Measurements from ENCODE around the gene SCUBE1. TPM values are rescaled to one million over a fixed set of nuclear protein-coding genes. Genes with fewer than 3 reads are reported as not detected.

The SCUBE1 gene
- total and polyA plus RNA-seq, 2 experiments from 2014 or later, result 0.81 to 3.2 TPM

DNA sequence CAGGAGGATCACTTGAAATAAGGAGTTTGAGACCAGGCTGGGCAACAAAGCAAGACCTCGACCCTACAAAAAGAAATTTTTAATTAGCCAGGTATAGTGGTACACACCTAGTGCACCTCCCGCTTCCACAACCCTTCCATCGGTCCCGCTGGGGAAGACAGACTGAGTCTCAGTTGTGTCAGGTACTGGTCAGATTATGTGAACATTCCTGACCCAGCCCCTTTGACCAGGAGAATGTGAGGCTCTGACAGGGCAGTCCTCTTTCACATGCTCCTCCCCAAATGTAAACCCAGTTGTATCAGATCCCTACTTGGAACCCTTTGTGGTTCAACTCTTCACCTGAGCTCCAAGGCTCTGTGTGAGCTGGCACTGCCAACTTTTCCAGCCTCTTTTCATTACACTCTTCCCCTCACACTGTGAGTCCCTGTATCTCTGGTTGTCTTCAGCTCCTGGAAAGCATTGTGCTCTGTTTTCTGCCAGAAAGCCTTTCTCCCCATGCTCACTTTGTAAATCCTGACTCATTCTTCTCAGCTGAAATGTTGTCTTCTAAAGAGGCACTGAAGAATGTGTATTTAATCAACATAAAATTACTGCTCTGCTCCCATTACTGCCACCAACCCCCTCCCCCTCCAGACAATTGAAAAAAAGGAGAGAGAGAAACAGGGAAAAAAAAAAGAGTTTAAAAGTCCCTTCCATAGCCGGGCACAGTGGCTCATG, 154.2 kb downstream of the SCUBE1 start:
- Histone ChIP-seq H3K27ac (ENCODE audit: low read depth) (no peak overlapping the region), H3K27me3 (ENCODE audit: insufficient read depth) (no peaks in the 10 kb centered on the region), H3F3A (replicated peaks; ENCODE audit: low read depth) (peaks cover 6% of the 10 kb centered on the region), H3K4me2 (no peak overlapping the region), H3K4me3 (no peak overlapping the region), H2AFZ (no peak overlapping the region), H3K36me3 (ENCODE audit: insufficient read depth) (no peaks in the 10 kb centered on the region), H3K9me2 (ENCODE audit: insufficient read depth) (no peaks in the 10 kb centered on the region), H3K79me2 (replicated peaks; ENCODE audit: insufficient read depth) (peaks cover 24% of the 10 kb centered on the region), H3K4me1 (ENCODE audit: insufficient read depth) (peaks cover 4% of the 10 kb centered on the region; the same call in 1 of the 2 replicates), H4K20me1 (replicated peaks; ENCODE audit: insufficient read depth) (peaks cover 9% of the 10 kb centered on the region; the same call in 1 of the 2 replicates)
- H3K36me3 Mint-ChIP-seq (ENCODE audit: low read depth), result peaks cover 4% of the 10 kb centered on the region; the same call in 2 of the 3 replicates
- H3K27me3 Mint-ChIP-seq (ENCODE audit: insufficient read depth, low read depth, poor library complexity), result peaks cover 7% of the 10 kb centered on the region
- peaks cover 22% of the 10 kb centered on the region for H3K4me1 Mint-ChIP-seq
- ATAC-seq (no peak), DNase-seq (ENCODE audit: low spot score) (no peak)
- H3K27ac Mint-ChIP-seq, result peak overlapping the region; percentile 47; the same call in 1 of the 2 replicates
- peak overlapping the region; percentile 7; the same call in 1 of the 3 replicates for H3K4me3 Mint-ChIP-seq
- H3K9me3 Mint-ChIP-seq, result no peaks in the 10 kb centered on the region
- TF ChIP-seq NANOG (IDR thresholded peaks at IDR 0.05; ENCODE audit: borderline replicate concordance) (no peak), ZNF331 (CRISPR knock-in tag; IDR thresholded peaks at IDR 0.05; ENCODE audit: low read depth) (no peak), REST (IDR thresholded peaks at IDR 0.05; ENCODE audit: unreplicated experiment) (no peak), JUNB (IDR thresholded peaks at IDR 0.05; ENCODE audit: unreplicated experiment) (no peak), CREB1 (CRISPR knock-in tag; IDR thresholded peaks at IDR 0.05; ENCODE audit: low read depth) (no peak), ZNF114 (CRISPR knock-in tag; IDR thresholded peaks at IDR 0.05) (no peak), EZH2 (IDR thresholded peaks at IDR 0.05; ENCODE audit: low read depth, unreplicated experiment) (no peak)
- TF ChIP-seq, protein P1, sequence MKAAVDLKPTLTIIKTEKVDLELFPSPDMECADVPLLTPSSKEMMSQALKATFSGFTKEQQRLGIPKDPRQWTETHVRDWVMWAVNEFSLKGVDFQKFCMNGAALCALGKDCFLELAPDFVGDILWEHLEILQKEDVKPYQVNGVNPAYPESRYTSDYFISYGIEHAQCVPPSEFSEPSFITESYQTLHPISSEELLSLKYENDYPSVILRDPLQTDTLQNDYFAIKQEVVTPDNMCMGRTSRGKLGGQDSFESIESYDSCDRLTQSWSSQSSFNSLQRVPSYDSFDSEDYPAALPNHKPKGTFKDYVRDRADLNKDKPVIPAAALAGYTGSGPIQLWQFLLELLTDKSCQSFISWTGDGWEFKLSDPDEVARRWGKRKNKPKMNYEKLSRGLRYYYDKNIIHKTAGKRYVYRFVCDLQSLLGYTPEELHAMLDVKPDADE (IDR thresholded peaks at IDR 0.05), result no peak
- TF ChIP-seq, protein P2, sequence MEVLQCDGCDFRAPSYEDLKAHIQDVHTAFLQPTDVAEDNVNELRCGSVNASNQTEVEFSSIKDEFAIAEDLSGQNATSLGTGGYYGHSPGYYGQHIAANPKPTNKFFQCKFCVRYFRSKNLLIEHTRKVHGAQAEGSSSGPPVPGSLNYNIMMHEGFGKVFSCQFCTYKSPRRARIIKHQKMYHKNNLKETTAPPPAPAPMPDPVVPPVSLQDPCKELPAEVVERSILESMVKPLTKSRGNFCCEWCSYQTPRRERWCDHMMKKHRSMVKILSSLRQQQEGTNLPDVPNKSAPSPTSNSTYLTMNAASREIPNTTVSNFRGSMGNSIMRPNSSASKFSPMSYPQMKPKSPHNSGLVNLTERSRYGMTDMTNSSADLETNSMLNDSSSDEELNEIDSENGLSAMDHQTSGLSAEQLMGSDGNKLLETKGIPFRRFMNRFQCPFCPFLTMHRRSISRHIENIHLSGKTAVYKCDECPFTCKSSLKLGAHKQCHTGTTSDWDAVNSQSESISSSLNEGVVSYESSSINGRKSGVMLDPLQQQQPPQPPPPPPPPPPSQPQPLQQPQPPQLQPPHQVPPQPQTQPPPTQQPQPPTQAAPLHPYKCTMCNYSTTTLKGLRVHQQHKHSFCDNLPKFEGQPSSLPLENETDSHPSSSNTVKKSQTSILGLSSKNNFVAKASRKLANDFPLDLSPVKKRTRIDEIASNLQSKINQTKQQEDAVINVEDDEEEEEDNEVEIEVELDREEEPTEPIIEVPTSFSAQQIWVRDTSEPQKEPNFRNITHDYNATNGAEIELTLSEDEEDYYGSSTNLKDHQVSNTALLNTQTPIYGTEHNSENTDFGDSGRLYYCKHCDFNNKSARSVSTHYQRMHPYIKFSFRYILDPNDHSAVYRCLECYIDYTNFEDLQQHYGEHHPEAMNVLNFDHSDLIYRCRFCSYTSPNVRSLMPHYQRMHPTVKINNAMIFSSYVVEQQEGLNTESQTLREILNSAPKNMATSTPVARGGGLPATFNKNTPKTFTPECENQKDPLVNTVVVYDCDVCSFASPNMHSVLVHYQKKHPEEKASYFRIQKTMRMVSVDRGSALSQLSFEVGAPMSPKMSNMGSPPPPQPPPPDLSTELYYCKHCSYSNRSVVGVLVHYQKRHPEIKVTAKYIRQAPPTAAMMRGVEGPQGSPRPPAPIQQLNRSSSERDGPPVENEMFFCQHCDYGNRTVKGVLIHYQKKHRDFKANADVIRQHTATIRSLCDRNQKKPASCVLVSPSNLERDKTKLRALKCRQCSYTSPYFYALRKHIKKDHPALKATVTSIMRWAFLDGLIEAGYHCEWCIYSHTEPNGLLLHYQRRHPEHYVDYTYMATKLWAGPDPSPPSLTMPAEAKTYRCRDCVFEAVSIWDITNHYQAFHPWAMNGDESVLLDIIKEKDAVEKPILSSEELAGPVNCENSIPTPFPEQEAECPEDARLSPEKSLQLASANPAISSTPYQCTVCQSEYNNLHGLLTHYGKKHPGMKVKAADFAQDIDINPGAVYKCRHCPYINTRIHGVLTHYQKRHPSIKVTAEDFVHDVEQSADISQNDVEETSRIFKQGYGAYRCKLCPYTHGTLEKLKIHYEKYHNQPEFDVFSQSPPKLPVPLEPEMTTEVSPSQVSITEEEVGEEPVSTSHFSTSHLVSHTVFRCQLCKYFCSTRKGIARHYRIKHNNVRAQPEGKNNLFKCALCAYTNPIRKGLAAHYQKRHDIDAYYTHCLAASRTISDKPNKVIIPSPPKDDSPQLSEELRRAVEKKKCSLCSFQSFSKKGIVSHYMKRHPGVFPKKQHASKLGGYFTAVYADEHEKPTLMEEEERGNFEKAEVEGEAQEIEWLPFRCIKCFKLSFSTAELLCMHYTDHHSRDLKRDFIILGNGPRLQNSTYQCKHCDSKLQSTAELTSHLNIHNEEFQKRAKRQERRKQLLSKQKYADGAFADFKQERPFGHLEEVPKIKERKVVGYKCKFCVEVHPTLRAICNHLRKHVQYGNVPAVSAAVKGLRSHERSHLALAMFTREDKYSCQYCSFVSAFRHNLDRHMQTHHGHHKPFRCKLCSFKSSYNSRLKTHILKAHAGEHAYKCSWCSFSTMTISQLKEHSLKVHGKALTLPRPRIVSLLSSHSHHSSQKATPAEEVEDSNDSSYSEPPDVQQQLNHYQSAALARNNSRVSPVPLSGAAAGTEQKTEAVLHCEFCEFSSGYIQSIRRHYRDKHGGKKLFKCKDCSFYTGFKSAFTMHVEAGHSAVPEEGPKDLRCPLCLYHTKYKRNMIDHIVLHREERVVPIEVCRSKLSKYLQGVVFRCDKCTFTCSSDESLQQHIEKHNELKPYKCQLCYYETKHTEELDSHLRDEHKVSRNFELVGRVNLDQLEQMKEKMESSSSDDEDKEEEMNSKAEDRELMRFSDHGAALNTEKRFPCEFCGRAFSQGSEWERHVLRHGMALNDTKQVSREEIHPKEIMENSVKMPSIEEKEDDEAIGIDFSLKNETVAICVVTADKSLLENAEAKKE (CRISPR knock-in tag; IDR thresholded peaks at IDR 0.05), result no peak
